Measurements from ENCODE around the gene C21orf91. TPM values are rescaled to one million over a fixed set of nuclear protein-coding genes. Genes with fewer than 3 reads are reported as not detected.
"Not testable (repeated sequence)": the region's sequence is repeated elsewhere in the genome, so short reads cannot be mapped to it uniquely, and the experiment has no call there.

C21orf91 gene
- total RNA-seq, 2 donors from 2014 or later = 22.7 to 24.2 TPM

DNA sequence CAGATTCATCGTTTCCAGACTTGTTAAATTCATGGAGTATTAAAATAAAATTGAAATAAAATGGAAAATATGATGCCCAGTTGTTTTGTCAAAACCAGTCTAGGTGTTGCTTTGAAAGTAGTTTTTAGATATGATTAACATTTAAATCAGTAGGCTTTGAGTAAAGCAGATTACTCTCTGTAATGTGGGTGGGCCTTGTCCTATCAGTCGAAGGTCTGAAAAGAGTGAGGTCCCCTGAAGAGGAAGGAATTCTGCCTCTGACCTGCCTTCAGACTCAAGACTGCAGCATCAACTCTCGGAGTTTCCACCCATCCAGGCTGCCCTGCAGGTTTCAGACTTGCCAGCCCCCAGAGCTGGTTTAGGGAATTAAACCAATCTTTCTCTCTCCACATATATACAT lies 36.2 kb downstream of the C21orf91 start:
- no peak overlapping the region for H3K27ac Mint-ChIP-seq
- peak overlapping the region; percentile 68 to 81 for H3K4me3 Mint-ChIP-seq
- H3K27me3 Mint-ChIP-seq (ENCODE audit: low read depth) = no peaks in the 10 kb centered on the region
- DNase-seq (no peak), ATAC-seq (replicated peaks in 1 of 2) (no peak)
- peaks cover 87% of the 10 kb centered on the region for H3K4me1 Mint-ChIP-seq (ENCODE audit: low read depth)
- no peaks in the 10 kb centered on the region for H3K9me3 Mint-ChIP-seq
- peaks cover 8 to 18% of the 10 kb centered on the region in 2 donors for H3K36me3 Mint-ChIP-seq (ENCODE audit: insufficient read depth in 2 of 2)

DNA sequence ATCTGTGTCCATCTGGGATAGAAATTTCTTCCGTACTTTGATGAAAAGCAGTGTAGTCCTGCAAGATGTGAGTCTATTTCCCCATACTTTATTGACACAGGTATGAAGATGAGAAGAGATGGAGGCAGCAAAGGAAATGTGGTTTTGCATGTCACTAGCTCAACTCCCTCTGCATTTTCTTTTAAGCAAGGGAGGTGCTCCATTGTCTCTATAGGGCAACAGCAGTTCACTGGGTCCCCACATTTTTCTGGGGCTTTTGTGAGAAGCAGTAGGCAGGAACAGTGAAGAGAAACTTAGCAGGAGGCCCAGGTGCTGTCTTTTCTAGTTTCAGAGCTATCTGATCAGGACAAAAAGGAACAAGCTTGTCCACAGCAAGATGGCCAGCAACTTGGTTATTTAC lies 37.1 kb downstream of the C21orf91 start:
- DNase-seq = no peak
- H3K9me3 Mint-ChIP-seq = no peaks in the 10 kb centered on the region
- H3K27me3 Mint-ChIP-seq (ENCODE audit: low read depth) = no peaks in the 10 kb centered on the region
- ATAC-seq (replicated peaks in 1 of 2) = no peak
- peak overlapping the region; percentile 59 for H3K27ac Mint-ChIP-seq
- H3K36me3 Mint-ChIP-seq (ENCODE audit: insufficient read depth in 2 of 2) = peaks cover 8 to 18% of the 10 kb centered on the region in 2 donors
- H3K4me1 Mint-ChIP-seq (ENCODE audit: low read depth) = peaks cover 85% of the 10 kb centered on the region
- peak overlapping the region in 1 of 2 donors; percentile 46 for H3K4me3 Mint-ChIP-seq

DNA sequence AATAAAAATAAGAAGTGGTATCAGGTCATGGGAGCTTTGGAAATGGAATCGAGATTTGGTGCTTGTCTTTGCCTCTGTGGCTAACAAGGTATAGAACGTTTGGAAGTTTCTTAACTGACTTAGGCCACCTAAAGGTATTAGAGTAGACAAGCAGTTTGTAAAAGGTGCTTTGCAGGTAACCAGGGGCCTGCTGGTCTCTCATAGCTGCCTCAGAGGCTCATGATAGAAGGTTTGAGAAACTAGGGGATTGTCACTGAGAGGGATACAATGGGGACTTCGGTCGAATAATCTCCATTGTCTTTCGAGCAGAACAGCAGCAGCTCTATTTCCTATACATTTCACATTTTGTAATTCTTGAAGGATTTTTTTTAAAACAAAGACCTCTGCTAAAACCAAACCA lies 37.6 kb downstream of the C21orf91 start:
- ATAC-seq (replicated peaks in 1 of 2) = no peak
- Mint-ChIP-seq H3K27me3 (ENCODE audit: low read depth) (no peaks in the 10 kb centered on the region), H3K4me1 (ENCODE audit: low read depth) (peaks cover 84% of the 10 kb centered on the region), H3K4me3 (peak overlapping the region in 1 of 2 donors; percentile 58), H3K9me3 (no peaks in the 10 kb centered on the region), H3K27ac (peak overlapping the region; percentile 59), H3K36me3 (ENCODE audit: insufficient read depth in 2 of 2) (peaks cover 6 to 16% of the 10 kb centered on the region in 2 donors)
- no peak for DNase-seq

DNA sequence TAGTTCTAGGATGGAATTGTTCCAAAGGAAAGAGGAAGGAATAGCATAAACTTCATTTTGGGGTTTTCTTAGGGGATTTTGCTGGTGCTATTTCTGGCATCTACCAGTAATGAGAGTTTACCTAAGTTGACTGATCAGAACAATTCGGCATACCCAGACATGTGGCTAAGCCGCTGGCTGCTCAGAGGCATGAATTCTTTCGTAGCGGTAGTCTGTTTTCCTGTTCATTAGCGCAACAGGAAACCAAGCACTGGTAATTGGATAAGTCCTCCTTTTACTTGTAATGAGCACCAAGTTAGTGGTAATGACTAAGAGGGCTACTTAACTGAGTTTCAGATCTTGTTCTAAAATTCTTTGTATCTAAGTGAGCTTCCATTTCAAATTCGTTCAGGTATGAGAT lies 38.6 kb downstream of the C21orf91 start:
- Mint-ChIP-seq H3K36me3 (ENCODE audit: insufficient read depth in 2 of 2) (peaks cover 0 to 6% of the 10 kb centered on the region in 2 donors), H3K27ac (peak overlapping the region; percentile 55), H3K4me1 (ENCODE audit: low read depth) (peaks cover 84% of the 10 kb centered on the region), H3K27me3 (ENCODE audit: low read depth) (no peaks in the 10 kb centered on the region), H3K4me3 (peak overlapping the region; percentile 20 to 58), H3K9me3 (no peaks in the 10 kb centered on the region)
- DNase-seq (no peak), ATAC-seq (replicated peaks in 1 of 2) (peak in 1 of 2 donors; percentile 17)

DNA sequence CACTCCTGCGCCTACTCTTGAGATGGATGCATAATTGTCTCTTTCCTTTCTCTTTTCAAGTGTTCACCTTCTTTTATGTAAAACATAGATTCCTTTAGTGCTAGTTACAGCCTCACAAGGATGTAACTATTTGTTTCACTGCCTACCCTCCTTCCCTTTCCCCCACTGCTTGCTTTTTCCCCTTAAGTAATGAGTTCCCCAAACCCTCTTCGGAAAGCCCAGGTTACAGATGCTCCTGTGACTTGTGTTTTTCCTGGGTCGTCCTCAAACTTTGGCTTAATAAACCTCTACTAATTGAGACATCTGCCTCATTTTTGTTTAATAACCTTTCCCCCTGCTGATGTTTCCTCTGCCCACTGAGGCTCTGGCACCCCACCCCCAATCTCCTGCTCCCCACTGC lies 39.2 kb downstream of the C21orf91 start:
- Mint-ChIP-seq H3K4me1 (ENCODE audit: low read depth) (peaks cover 80% of the 10 kb centered on the region), H3K27me3 (ENCODE audit: low read depth) (no peaks in the 10 kb centered on the region), H3K27ac (no peak overlapping the region), H3K4me3 (peak overlapping the region in 1 of 2 donors; percentile 15), H3K9me3 (no peaks in the 10 kb centered on the region), H3K36me3 (ENCODE audit: insufficient read depth in 2 of 2) (peaks cover 0 to 2% of the 10 kb centered on the region in 2 donors)
- DNase-seq (no peak), ATAC-seq (replicated peaks in 1 of 2) (no peak)

DNA sequence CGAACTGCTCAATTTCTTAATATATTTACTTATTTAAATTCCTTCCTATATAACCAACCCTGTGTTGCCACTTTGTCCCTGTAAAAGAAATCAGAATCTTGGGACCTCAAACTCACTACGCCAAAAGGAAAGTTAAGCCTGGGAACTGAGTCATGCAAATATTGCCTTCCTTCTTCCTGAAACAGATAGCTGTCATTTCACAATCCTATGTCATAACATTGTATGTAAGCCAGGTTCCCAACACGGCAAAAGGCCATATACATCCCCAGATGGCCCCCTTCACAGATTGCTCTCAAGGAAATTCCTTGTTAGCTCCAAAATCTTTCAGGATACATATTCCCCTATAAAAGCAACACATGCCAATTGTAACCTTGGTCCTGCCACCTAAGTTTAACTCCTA lies 39.7 kb downstream of the C21orf91 start:
- no peak overlapping the region for H3K4me3 Mint-ChIP-seq
- H3K27me3 Mint-ChIP-seq (ENCODE audit: low read depth) = no peaks in the 10 kb centered on the region
- ATAC-seq (replicated peaks in 1 of 2) (no peak), DNase-seq (no peak)
- H3K27ac Mint-ChIP-seq = no peak overlapping the region
- H3K36me3 Mint-ChIP-seq (ENCODE audit: insufficient read depth in 2 of 2) = peaks cover under 1 to 2% of the 10 kb centered on the region in 2 donors
- peaks cover 75% of the 10 kb centered on the region for H3K4me1 Mint-ChIP-seq (ENCODE audit: low read depth)
- no peaks in the 10 kb centered on the region for H3K9me3 Mint-ChIP-seq

DNA sequence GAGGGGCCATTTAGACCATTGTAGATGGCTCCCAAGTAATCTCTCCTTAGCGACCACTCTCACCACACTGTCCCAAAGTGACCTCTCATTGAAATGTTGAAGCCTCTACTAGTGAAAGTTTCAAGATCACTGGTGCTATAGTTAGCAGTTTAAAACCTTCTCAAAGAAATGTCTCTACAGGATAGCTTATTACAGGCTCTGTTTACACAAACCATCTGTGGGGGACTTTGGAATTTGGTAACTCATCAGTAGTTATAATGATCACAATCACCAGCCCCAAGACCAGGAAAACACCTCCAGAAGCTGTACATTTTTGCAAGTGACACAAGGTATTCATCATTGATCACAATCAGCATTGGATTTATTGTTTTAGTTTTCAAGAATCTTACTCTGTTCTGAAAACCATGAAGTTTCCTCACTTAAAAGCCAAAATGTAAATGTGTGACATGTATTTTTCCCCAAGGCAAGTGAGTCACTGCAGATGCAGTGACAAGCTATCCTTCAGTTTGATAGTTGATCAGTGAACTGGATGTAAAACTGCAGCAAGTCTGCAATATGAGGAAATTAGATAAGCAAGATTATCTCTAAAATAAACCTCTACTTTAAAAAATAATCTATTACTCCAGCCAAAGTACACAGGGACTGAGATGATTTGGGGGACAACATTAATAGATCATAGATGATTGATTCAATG lies 41.9 kb downstream of the C21orf91 start:
- Mint-ChIP-seq H3K9me3 (peaks cover 5 to 7% of the 10 kb centered on the region in 2 donors), H3K4me3 (peak overlapping the region in 1 of 2 donors; percentile 30), H3K36me3 (ENCODE audit: insufficient read depth in 2 of 2) (peaks cover 9 to 11% of the 10 kb centered on the region in 2 donors), H3K4me1 (ENCODE audit: low read depth) (peaks cover 52% of the 10 kb centered on the region), H3K27me3 (ENCODE audit: low read depth) (no peaks in the 10 kb centered on the region), H3K27ac (peak overlapping the region; percentile 36)
- peak; percentile 51 to 57 for ATAC-seq (replicated peaks in 1 of 2)
- DNase-seq = no peak

DNA sequence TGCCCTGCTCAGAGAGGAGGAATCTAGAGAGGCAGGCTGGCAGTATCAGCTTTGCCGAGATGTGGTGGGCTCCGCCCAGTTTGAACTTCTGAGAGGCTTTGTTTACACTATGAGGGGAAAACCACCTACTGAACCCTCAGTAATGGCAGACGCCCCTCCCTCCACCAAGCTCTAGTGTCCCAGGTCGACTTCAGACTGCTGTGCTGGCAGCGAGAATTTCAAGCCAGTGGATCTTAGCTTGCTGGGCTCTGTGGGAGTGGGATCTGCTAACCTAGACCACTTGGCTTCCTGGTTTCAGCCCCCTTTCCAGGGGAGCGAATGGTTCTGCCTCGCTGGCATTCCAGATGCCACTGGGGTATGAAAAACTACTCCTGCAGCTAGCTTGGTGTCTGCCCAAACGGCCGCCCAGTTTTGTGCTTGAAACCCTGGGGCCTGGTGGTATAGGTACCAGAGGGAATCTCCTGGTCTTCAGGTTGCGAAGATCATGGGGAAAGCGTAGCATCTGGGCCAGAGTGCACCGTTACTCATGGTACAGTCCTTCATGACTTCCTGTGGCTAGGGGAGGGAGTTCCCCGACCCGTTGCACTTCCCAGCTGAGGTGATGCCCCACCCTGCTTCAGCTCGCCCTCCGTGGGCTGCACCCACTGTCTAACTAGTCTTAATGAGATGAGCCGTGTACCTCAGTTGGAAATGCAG lies 43.6 kb downstream of the C21orf91 start:
- peak overlapping the region; percentile 61 to 67 for H3K4me3 Mint-ChIP-seq
- peak overlapping the region; percentile 20 for H3K27ac Mint-ChIP-seq
- peaks cover 36% of the 10 kb centered on the region for H3K4me1 Mint-ChIP-seq (ENCODE audit: low read depth)
- DNase-seq = peak; percentile 53 to 60
- H3K36me3 Mint-ChIP-seq (ENCODE audit: insufficient read depth in 2 of 2) = peaks cover 16 to 17% of the 10 kb centered on the region in 2 donors
- ATAC-seq (replicated peaks in 1 of 2) = peak; percentile 79 to 86
- no peaks in the 10 kb centered on the region for H3K27me3 Mint-ChIP-seq (ENCODE audit: low read depth)
- H3K9me3 Mint-ChIP-seq = peaks cover 7 to 10% of the 10 kb centered on the region in 2 donors

DNA sequence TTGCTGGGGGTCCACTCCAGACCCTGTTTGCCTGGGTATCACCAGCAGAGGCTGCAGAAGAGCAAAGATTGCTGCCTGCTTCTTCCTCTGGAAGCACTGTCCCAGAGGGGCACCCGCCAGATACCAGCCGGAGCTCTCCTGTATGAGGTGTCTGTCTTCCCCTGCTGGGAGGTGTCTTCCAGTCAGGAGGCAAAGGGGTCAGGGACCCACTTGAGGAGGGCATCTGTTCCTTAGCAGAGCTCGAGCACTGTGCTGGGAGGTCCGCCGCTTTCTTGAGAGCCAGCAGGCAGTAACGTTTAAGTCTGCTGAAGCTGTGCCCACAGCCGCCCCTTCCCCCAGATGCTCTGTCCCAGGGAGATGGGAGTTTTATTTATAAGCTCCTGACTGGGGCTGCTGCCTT lies 44.1 kb downstream of the C21orf91 start:
- H3K36me3 Mint-ChIP-seq (ENCODE audit: insufficient read depth in 2 of 2) = peaks cover 16 to 17% of the 10 kb centered on the region in 2 donors
- H3K4me1 Mint-ChIP-seq (ENCODE audit: low read depth) = peaks cover 30% of the 10 kb centered on the region
- ATAC-seq (replicated peaks in 1 of 2); H3K27me3 Mint-ChIP-seq (ENCODE audit: low read depth); DNase-seq: not testable (repeated sequence)
- H3K9me3 Mint-ChIP-seq = peaks cover 7 to 10% of the 10 kb centered on the region in 2 donors
- peak overlapping the region; percentile 20 for H3K27ac Mint-ChIP-seq
- H3K4me3 Mint-ChIP-seq = peak overlapping the region in 1 of 2 donors; percentile 67

DNA sequence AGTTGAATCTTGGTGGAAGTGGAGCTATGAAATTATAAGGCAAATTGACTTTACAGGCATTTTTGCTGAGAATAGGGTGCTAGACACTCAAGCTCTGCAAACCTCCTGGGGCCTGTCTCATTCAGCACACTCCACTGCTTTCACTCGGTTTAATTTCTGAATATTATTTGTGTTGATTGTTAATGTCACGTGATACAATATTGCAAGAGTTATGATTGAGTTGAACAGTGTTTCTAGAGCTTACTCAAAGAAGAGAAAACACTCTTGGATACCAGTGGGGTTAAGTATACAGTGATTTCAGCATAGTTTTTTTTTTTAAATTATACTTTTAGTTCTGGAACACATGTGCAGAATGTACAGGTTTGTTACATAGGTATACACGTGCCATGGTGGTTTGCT lies 49.7 kb downstream of the C21orf91 start:
- H3K4me3 Mint-ChIP-seq = no peak overlapping the region
- no peak overlapping the region for H3K27ac Mint-ChIP-seq
- peaks cover 7 to 10% of the 10 kb centered on the region in 2 donors for H3K9me3 Mint-ChIP-seq
- DNase-seq (no peak), ATAC-seq (replicated peaks in 1 of 2) (no peak)
- H3K36me3 Mint-ChIP-seq (ENCODE audit: insufficient read depth in 2 of 2) = peaks cover 15 to 16% of the 10 kb centered on the region in 2 donors
- no peaks in the 10 kb centered on the region for H3K4me1 Mint-ChIP-seq (ENCODE audit: low read depth)
- H3K27me3 Mint-ChIP-seq (ENCODE audit: low read depth) = no peaks in the 10 kb centered on the region

DNA sequence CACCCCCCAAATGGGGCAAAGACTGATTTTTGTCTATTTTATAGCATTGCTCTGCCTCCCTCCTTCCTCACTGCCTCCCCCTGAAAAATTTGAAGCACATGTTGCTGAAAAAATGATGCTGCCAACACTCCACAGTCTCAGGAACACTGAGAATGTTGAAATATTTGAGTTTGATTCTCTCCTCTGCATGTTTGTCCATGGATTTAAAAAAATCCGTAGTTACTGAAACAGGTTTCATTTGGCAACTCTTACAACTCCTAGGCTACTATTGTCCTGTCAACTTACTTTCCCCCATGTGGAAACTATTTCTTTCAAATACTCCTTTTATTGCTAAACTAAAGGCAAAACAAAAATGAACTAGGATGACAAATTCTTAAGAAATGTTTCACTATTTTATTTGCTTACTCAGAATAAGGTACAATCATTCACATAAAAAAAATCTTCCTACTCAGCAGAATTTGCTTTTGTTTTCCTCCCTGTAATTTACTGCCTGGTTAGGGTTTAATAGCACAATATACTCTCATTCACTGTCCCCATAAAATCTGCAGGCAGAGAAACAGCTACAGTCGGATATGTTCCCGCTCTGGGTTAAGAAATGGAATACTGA lies 50.2 kb downstream of the C21orf91 start:
- peaks cover 3% of the 10 kb centered on the region for H3K4me1 Mint-ChIP-seq (ENCODE audit: low read depth)
- H3K9me3 Mint-ChIP-seq = peaks cover 7 to 12% of the 10 kb centered on the region in 2 donors
- H3K36me3 Mint-ChIP-seq (ENCODE audit: insufficient read depth in 2 of 2) = peaks cover 10 to 14% of the 10 kb centered on the region in 2 donors
- ATAC-seq (replicated peaks in 1 of 2) (no peak), DNase-seq (no peak)
- no peak overlapping the region for H3K4me3 Mint-ChIP-seq
- no peak overlapping the region for H3K27ac Mint-ChIP-seq
- H3K27me3 Mint-ChIP-seq (ENCODE audit: low read depth) = no peaks in the 10 kb centered on the region

DNA sequence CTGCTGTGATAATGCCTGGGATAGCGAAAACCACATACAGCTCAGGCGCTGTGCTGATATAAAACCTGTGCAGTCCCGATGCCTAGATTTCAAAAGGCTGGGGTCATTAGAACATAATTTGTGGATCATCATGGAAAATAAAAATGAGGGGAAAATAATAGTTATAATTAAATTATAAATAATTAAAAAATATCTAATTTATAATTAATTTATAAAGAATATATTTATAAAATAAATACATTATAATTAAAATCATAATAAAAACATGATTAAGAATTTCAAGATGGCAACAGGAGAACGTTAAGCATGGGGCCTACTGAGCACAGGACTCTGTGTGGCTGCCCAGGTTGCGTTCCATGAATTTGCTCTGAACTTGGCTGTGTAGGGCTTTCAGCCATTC lies 53.9 kb downstream of the C21orf91 start:
- Mint-ChIP-seq H3K27ac (no peak overlapping the region), H3K36me3 (ENCODE audit: insufficient read depth in 2 of 2) (no peaks in the 10 kb centered on the region), H3K4me1 (ENCODE audit: low read depth) (peaks cover 5% of the 10 kb centered on the region), H3K9me3 (peaks cover 0 to 2% of the 10 kb centered on the region in 2 donors), H3K27me3 (ENCODE audit: low read depth) (no peaks in the 10 kb centered on the region), H3K4me3 (no peak overlapping the region)
- no peak for ATAC-seq (replicated peaks in 1 of 2)
- DNase-seq = no peak

Measured in activated T-cell treated with anti-CD3 and anti-CD28 coated beads, Interleukin-2, amount 50 U/mL, for 72 hours (primary cell).